CD4-positive, alpha-beta T cell (primary cell): ENCODE results near the gene REC8. TPM values are rescaled to one million over a fixed set of nuclear protein-coding genes. Genes with fewer than 3 reads are reported as not detected.

Experiments used
- ATAC-seq: fragments of 200-7000 bp; cut with Tn5 transposase; one replicate; pipeline ENCODE4 v1.10.0; 2022; ENCODE audit warnings: mild to moderate bottlenecking; ENCODE audit not compliant: poor library complexity
- CTCF ChIA-PET: fragments of 350-600 bp; sonication (Branson Sonifier 250); formaldehyde crosslinking; loops from one replicate; lab custom pipeline; 2021; ENCODE audit warnings: antibody characterized with exemption, inconsistent platforms; lab: Charles Lee
- POLR2A ChIA-PET: fragments of 350-600 bp; sonication (Branson Sonifier 250); formaldehyde crosslinking; loops from one replicate; lab custom pipeline; 2021; ENCODE audit warnings: antibody characterized with exemption, inconsistent platforms; lab: Charles Lee
- DNase-seq, 14 experiments: peaks; one replicate each; pipeline ENCODE4 v3.0.0-alpha.2; 2013 to 2020; ENCODE audit warnings: mixed read lengths in 2 of 14
- H3K27ac ChIP-seq, 2 donors: one replicate each; pipeline versions ENCODE4 v1.5.1 to v1.7.0; 2013; ENCODE audit warnings: low read length in 2 of 2, low read depth in 1 of 2, mild to moderate bottlenecking in 1 of 2
- H3K27me3 ChIP-seq, 2 experiments: 1 replicate in 1 of 2; 2 replicates in 1 of 2; pipeline versions ENCODE4 v1.6.1 to v1.7.0; 2013; ENCODE audit warnings: low read length in 2 of 2, control low read depth in 1 of 2, mild to moderate bottlenecking in 1 of 2, moderate library complexity in 1 of 2; ENCODE audit not compliant: insufficient read depth in 2 of 2, control insufficient read depth in 1 of 2
- H3K36me3 ChIP-seq: one replicate; pipeline ENCODE4 v1.6.1; 2013; ENCODE audit warnings: low read length, control low read depth; ENCODE audit not compliant: insufficient read depth
- H3K4me1 ChIP-seq: one replicate; pipeline ENCODE4 v1.6.1; 2013; ENCODE audit warnings: low read length, control low read depth; ENCODE audit not compliant: insufficient read depth
- H3K4me3 ChIP-seq: one replicate; pipeline ENCODE4 v1.5.1; 2013; ENCODE audit warnings: mild to moderate bottlenecking, low read length, moderate library complexity
- H3K9me3 ChIP-seq, 2 experiments: 1 replicate in 1 of 2; 2 replicates in 1 of 2; pipeline versions ENCODE4 v1.6.1 to v1.7.0; 2013; ENCODE audit warnings: low read length in 2 of 2, mild to moderate bottlenecking in 2 of 2, control low read depth in 1 of 2, moderate library complexity in 1 of 2; ENCODE audit not compliant: control insufficient read depth in 1 of 2, insufficient read depth in 1 of 2
- H3K27ac Mint-ChIP-seq: one replicate; pipeline ENCODE4 v1.8.0; 2020; ENCODE audit warnings: mixed read lengths
- H3K27me3 Mint-ChIP-seq: one replicate; pipeline ENCODE4 v1.8.0; 2021; ENCODE audit warnings: mixed read lengths
- H3K36me3 Mint-ChIP-seq: one replicate; pipeline ENCODE4 v1.8.0; 2021; ENCODE audit warnings: low read depth, mixed read lengths
- H3K4me1 Mint-ChIP-seq: one replicate; pipeline ENCODE4 v1.8.0; 2021; ENCODE audit warnings: low read depth, mixed read lengths
- H3K4me3 Mint-ChIP-seq: one replicate; pipeline ENCODE4 v1.8.0; 2020; ENCODE audit warnings: mild to moderate bottlenecking, mixed read lengths
- H3K9me3 Mint-ChIP-seq: one replicate; pipeline ENCODE4 v1.8.0; 2020; ENCODE audit warnings: mixed read lengths
- intact Hi-C, 2 experiments: fragments of 100-400 bp; cut with DNase I in 1 of 2; cut with micrococcal nuclease in 1 of 2; formaldehyde crosslinking; loops; one replicate each; pipeline versions ENCODE4 v1.15.1 to v1.9.0; 2023 to 2025; cut with DNase I, micrococcal nuclease
- total RNA-seq, 174 experiments: library from RNA in 2 of 174; stranded (reverse) in 2 of 174; gene quantifications; one replicate each; pipeline ENCODE4 v1.2.3 and lab custom pipeline; 2021 to 2026
- TF ChIP-seq, protein P1 (sequence below): fragments of 200-600 bp; IDR thresholded peaks from one replicate; pipeline ENCODE4 v1.8.0; 2022; ENCODE audit warnings: antibody characterized with exemption, mild to moderate bottlenecking

REC8 gene
- total RNA-seq, 2 experiments from 2014 or later, result 105 to 107 TPM

- TF ChIP-seq, protein P1, sequence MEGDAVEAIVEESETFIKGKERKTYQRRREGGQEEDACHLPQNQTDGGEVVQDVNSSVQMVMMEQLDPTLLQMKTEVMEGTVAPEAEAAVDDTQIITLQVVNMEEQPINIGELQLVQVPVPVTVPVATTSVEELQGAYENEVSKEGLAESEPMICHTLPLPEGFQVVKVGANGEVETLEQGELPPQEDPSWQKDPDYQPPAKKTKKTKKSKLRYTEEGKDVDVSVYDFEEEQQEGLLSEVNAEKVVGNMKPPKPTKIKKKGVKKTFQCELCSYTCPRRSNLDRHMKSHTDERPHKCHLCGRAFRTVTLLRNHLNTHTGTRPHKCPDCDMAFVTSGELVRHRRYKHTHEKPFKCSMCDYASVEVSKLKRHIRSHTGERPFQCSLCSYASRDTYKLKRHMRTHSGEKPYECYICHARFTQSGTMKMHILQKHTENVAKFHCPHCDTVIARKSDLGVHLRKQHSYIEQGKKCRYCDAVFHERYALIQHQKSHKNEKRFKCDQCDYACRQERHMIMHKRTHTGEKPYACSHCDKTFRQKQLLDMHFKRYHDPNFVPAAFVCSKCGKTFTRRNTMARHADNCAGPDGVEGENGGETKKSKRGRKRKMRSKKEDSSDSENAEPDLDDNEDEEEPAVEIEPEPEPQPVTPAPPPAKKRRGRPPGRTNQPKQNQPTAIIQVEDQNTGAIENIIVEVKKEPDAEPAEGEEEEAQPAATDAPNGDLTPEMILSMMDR, result peak; percentile 84
- Mint-ChIP-seq H3K36me3 (peaks cover 87% of the 10 kb centered on the region), H3K4me1 (peaks cover 57% of the 10 kb centered on the region), H3K27me3 (no peaks in the 10 kb centered on the region), H3K9me3 (no peaks in the 10 kb centered on the region), H3K27ac (peak within 1 kb of the TSS; percentile 98), H3K4me3 (peak within 1 kb of the TSS; percentile 95)
- ATAC-seq (peak; percentile 84), DNase-seq (peak; percentile 94 to 100 (median 98))
- ChIA-PET POLR2A (interaction anchor here (0.6 to 5.0 kb wide), 38 partner anchors 10 to 840 kb away, joined by 3 to 154 read pairs (median 10); partner anchors contain the start of genes CARMIL3, CHMP4A, CIDEB and DCAF11), CTCF (interaction anchor here (0.6 to 3.1 kb wide), 35 partner anchors 10 to 1330 kb away, joined by 3 to 33 read pairs (median 4); partner anchors contain the start of genes CARMIL3, CHMP4A, DCAF11 and EMC9)
- Histone ChIP-seq H3K27me3 (no peaks in the 10 kb centered on the region), H3K4me3 (peak within 1 kb of the TSS; percentile 95), H3K27ac (peak within 1 kb of the TSS; percentile 97 to 98), H3K36me3 (peaks cover 74% of the 10 kb centered on the region), H3K9me3 (no peaks in the 10 kb centered on the region), H3K4me1 (peaks cover 52% of the 10 kb centered on the region)
- intact Hi-C loops, result loop anchor here (1.0 to 5.0 kb wide), 11 partner anchors 13 to 149 kb away; partner anchors contain the start of genes DCAF11 (in 2 of the 2), NRL (in 2 of the 2), PSME1 (in 2 of the 2) and CHMP4A (in 1 of the 2)
Measured at GRCh38 chr14:24160850-24161804, 10.8 kb upstream of the REC8 start, which contains the start of gene IRF9. Gene IRF9, plus strand, starts transcription at chr14:24161265. Its CDS starts 880 bp downstream, at chr14:24162145.

DNA sequence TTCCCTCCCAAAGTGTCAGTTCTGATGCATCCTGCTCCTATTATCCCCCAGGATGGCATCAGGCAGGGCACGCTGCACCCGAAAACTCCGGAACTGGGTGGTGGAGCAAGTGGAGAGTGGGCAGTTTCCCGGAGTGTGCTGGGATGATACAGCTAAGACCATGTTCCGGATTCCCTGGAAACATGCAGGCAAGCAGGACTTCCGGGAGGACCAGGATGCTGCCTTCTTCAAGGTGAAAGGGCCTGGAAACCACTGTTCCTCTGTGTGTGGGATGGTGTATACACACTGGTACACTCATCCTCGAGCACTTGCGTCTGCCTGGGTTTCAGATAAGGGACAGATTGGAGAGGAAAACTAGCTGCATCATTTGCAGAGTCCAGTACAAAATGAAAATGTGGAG lies 9.8 kb upstream of the REC8 start:
- ChIA-PET CTCF (interaction anchor here (1.1 to 3.1 kb wide), 10 partner anchors 9 to 55 kb away, joined by 3 to 33 read pairs (median 16); partner anchors contain the start of genes CHMP4A, DCAF11, IPO4 and NRL), POLR2A (interaction anchor here (1.0 to 5.0 kb wide), 27 partner anchors 9 to 269 kb away, joined by 3 to 154 read pairs (median 14); partner anchors contain the start of genes CHMP4A, CIDEB, DCAF11 and EMC9)
- Mint-ChIP-seq H3K9me3 (no peaks in the 10 kb centered on the region), H3K27ac (peak overlapping the region; percentile 98), H3K36me3 (peaks cover 90% of the 10 kb centered on the region), H3K4me1 (peaks cover 57% of the 10 kb centered on the region), H3K27me3 (no peaks in the 10 kb centered on the region), H3K4me3 (peak overlapping the region; percentile 95)
- Histone ChIP-seq H3K27ac (peak overlapping the region; percentile 97 to 98), H3K27me3 (no peaks in the 10 kb centered on the region), H3K9me3 (no peaks in the 10 kb centered on the region), H3K4me3 (peak overlapping the region; percentile 95), H3K4me1 (peaks cover 52% of the 10 kb centered on the region), H3K36me3 (peaks cover 76% of the 10 kb centered on the region)
- intact Hi-C loops, result loop anchor here in 1 of 2 experiments (5.0 kb wide), 1 partner anchor 150 kb away; no protein-coding TSS in a partner anchor
- TF ChIP-seq, protein P1, result no peak
- ATAC-seq (no peak), DNase-seq (no peak)

DNA sequence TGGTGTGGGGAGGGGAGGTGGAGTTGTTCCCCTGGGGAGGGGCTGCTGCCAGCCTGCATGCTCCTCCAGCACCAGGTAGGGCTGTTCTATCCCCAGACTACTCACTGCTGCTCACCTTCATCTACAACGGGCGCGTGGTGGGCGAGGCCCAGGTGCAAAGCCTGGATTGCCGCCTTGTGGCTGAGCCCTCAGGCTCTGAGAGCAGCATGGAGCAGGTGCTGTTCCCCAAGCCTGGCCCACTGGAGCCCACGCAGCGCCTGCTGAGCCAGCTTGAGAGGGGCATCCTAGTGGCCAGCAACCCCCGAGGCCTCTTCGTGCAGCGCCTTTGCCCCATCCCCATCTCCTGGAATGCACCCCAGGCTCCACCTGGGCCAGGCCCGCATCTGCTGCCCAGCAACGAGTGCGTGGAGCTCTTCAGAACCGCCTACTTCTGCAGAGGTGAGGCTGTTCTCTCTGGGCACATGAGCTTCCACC lies 7.3 kb upstream of the REC8 start:
- intact Hi-C loops, result loop anchor here in 1 of 2 experiments (2.0 to 5.0 kb wide), 2 partner anchors 22 to 152 kb away; no protein-coding TSS in a partner anchor
- no peaks in the 10 kb centered on the region for H3K9me3 ChIP-seq
- H3K27ac Mint-ChIP-seq, result peak overlapping the region; percentile 98
- no peaks in the 10 kb centered on the region for H3K27me3 Mint-ChIP-seq
- H3K4me1 ChIP-seq, result peaks cover 52% of the 10 kb centered on the region
- ChIA-PET POLR2A (interaction anchor here (0.9 to 2.6 kb wide), 7 partner anchors 18 to 56 kb away, joined by 3 to 11 read pairs (median 5); partner anchors contain the start of genes DCAF11, EMC9, IPO4 and NRL), CTCF (no interaction called here)
- peaks cover 89% of the 10 kb centered on the region for H3K36me3 Mint-ChIP-seq
- no peaks in the 10 kb centered on the region for H3K27me3 ChIP-seq
- no peak overlapping the region for H3K4me3 ChIP-seq
- H3K36me3 ChIP-seq, result peaks cover 73% of the 10 kb centered on the region
- H3K9me3 Mint-ChIP-seq, result no peaks in the 10 kb centered on the region
- H3K27ac ChIP-seq, result no peak overlapping the region
- H3K4me1 Mint-ChIP-seq, result peaks cover 70% of the 10 kb centered on the region
- no peak for ATAC-seq
- TF ChIP-seq, protein P1, result no peak
- no peak for DNase-seq
- peak overlapping the region; percentile 95 for H3K4me3 Mint-ChIP-seq
